Astrocyte (in vitro differentiated cells and primary cell): ENCODE results near the gene OGFOD2. TPM values are rescaled to one million over a fixed set of nuclear protein-coding genes. Genes with fewer than 3 reads are reported as not detected.

Experiments used
- DNase-seq: peaks from one replicate; pipeline ENCODE4 v3.0.0-alpha.2; 2010; ENCODE audit warnings: low read depth
- FAIRE-seq: peaks from 2 replicates; lab custom pipeline; 2011; peaks lifted over from hg19 to GRCh38; lab: Jason Lieb, UNC
- H2AFZ ChIP-seq: 2 replicates; pipeline ENCODE4 v1.6.0; 2012; ENCODE audit warnings: low read depth, low read length, inconsistent platforms
- H3K27ac ChIP-seq: 2 replicates; pipeline ENCODE4 v1.5.1; 2011; ENCODE audit warnings: low read depth, low read length, inconsistent platforms
- H3K27me3 ChIP-seq: 2 replicates; pipeline ENCODE4 v1.6.0; 2011; ENCODE audit warnings: low read length, inconsistent platforms; ENCODE audit not compliant: insufficient read depth
- H3K36me3 ChIP-seq: 2 replicates; pipeline ENCODE4 v1.5.1; 2011; ENCODE audit warnings: low read length, inconsistent platforms; ENCODE audit not compliant: insufficient read depth
- H3K4me1 ChIP-seq: 2 replicates; pipeline ENCODE4 v1.5.1; 2011; ENCODE audit warnings: low read length, inconsistent platforms; ENCODE audit not compliant: insufficient read depth
- H3K4me2 ChIP-seq: 2 replicates; pipeline ENCODE4 v1.6.0; 2012; ENCODE audit warnings: low read length, inconsistent platforms
- H3K4me3 ChIP-seq: 2 replicates; pipeline ENCODE4 v1.5.1; 2011; ENCODE audit warnings: low read depth, mild to moderate bottlenecking, low read length, inconsistent platforms; ENCODE audit not compliant: insufficient read depth
- H3K79me2 ChIP-seq: 2 replicates; pipeline ENCODE4 v1.6.0; 2012; ENCODE audit warnings: mild to moderate bottlenecking, low read length, inconsistent platforms; ENCODE audit not compliant: insufficient read depth
- H3K9ac ChIP-seq: 2 replicates; pipeline ENCODE4 v1.6.0; 2012; ENCODE audit warnings: mild to moderate bottlenecking, low read length, inconsistent platforms
- H3K9me3 ChIP-seq: 2 replicates; pipeline ENCODE4 v1.5.1; 2012; ENCODE audit warnings: low read depth, mild to moderate bottlenecking, low read length, inconsistent platforms; ENCODE audit not compliant: insufficient read depth
- H4K20me1 ChIP-seq: 2 replicates; pipeline ENCODE4 v1.6.0; 2012; ENCODE audit warnings: low read length, inconsistent platforms; ENCODE audit not compliant: insufficient read depth
- H3K27ac Mint-ChIP-seq: one replicate; pipeline ENCODE4 v1.8.0; 2021; ENCODE audit warnings: mild to moderate bottlenecking, mixed read lengths; ENCODE audit not compliant: unreplicated experiment
- H3K27me3 Mint-ChIP-seq: one replicate; pipeline ENCODE4 v1.8.0; 2021; ENCODE audit warnings: low read depth, mixed read lengths; ENCODE audit not compliant: unreplicated experiment
- H3K36me3 Mint-ChIP-seq: one replicate; pipeline ENCODE4 v1.8.0; 2021; ENCODE audit warnings: low read depth, mixed read lengths; ENCODE audit not compliant: unreplicated experiment
- H3K4me1 Mint-ChIP-seq: one replicate; pipeline ENCODE4 v1.8.0; 2021; ENCODE audit warnings: low read depth, mixed read lengths; ENCODE audit not compliant: unreplicated experiment
- H3K4me3 Mint-ChIP-seq: one replicate; pipeline ENCODE4 v1.8.0; 2021; ENCODE audit warnings: mild to moderate bottlenecking, moderate library complexity, mixed read lengths; ENCODE audit not compliant: unreplicated experiment
- H3K9me3 Mint-ChIP-seq: one replicate; pipeline ENCODE4 v1.8.0; 2021; ENCODE audit warnings: mild to moderate bottlenecking, mixed read lengths; ENCODE audit not compliant: unreplicated experiment
- CTCF ChIP-seq: IDR thresholded peaks from 2 replicates; pipeline ENCODE4 v1.5.1; 2011; ENCODE audit warnings: low read depth, mild to moderate bottlenecking, inconsistent platforms, low read length, moderate library complexity; ENCODE audit not compliant: insufficient read depth
- EZH2 ChIP-seq: IDR thresholded peaks from 2 replicates; pipeline ENCODE4 v1.6.1; 2012; ENCODE audit warnings: mild to moderate bottlenecking, low read length, inconsistent platforms; ENCODE audit not compliant: insufficient read depth
- total RNA-seq: library from RNA; stranded (reverse); gene quantifications from 2 replicates; pipeline ENCODE4 v1.2.1, GENCODE V29; 2021

OGFOD2 gene
- total RNA-seq, 1 donor from 2014 or later: 13.3 TPM

GRCh38 chr12:123027726-123028445, 52.8 kb downstream of the OGFOD2 start:
- H3K36me3 ChIP-seq: no peaks in the 10 kb centered on the region
- FAIRE-seq: no peak

GRCh38 chr12:123028475-123028874, 53.4 kb downstream of the OGFOD2 start:
- no peaks in the 10 kb centered on the region for H3K9me3 ChIP-seq
- no peak overlapping the region for H3K9ac ChIP-seq
- no peak for FAIRE-seq
- H3K27ac ChIP-seq: no peak overlapping the region
- Mint-ChIP-seq H3K27ac (no peak overlapping the region), H3K4me3 (no peak overlapping the region), H3K27me3 (no peaks in the 10 kb centered on the region), H3K36me3 (peaks cover 20% of the 10 kb centered on the region), H3K4me1 (no peaks in the 10 kb centered on the region), H3K9me3 (no peaks in the 10 kb centered on the region)
- TF ChIP-seq CTCF (no peak), EZH2 (no peak)
- H3K36me3 ChIP-seq: no peaks in the 10 kb centered on the region
- H2AFZ ChIP-seq: no peak overlapping the region
- H3K4me1 ChIP-seq: peaks cover 5% of the 10 kb centered on the region
- no peak overlapping the region for H3K4me3 ChIP-seq
- DNase-seq: no peak
- peaks cover 11% of the 10 kb centered on the region for H4K20me1 ChIP-seq
- H3K4me2 ChIP-seq: no peak overlapping the region
- H3K27me3 ChIP-seq: no peaks in the 10 kb centered on the region
- no peaks in the 10 kb centered on the region for H3K79me2 ChIP-seq

More at GRCh38 chr12:123027726-123028445, 52.8 kb downstream of the OGFOD2 start:
- Histone ChIP-seq H3K27ac (no peak overlapping the region), H3K27me3 (no peaks in the 10 kb centered on the region), H2AFZ (no peak overlapping the region), H4K20me1 (peaks cover 11% of the 10 kb centered on the region), H3K4me2 (no peak overlapping the region), H3K4me3 (no peak overlapping the region), H3K9me3 (no peaks in the 10 kb centered on the region), H3K4me1 (peaks cover 5% of the 10 kb centered on the region), H3K9ac (no peak overlapping the region), H3K79me2 (no peaks in the 10 kb centered on the region)
- H3K4me1 Mint-ChIP-seq: no peaks in the 10 kb centered on the region
- DNase-seq: no peak
- H3K27me3 Mint-ChIP-seq: no peaks in the 10 kb centered on the region
- TF ChIP-seq EZH2 (no peak), CTCF (no peak)
- H3K27ac Mint-ChIP-seq: no peak overlapping the region
- no peaks in the 10 kb centered on the region for H3K9me3 Mint-ChIP-seq
- H3K36me3 Mint-ChIP-seq: peaks cover 20% of the 10 kb centered on the region
- peak overlapping the region; percentile 11 for H3K4me3 Mint-ChIP-seq

GRCh38 chr12:123029550-123029949, 54.5 kb downstream of the OGFOD2 start:
- no peak for DNase-seq
- Histone ChIP-seq H3K27ac (no peak overlapping the region), H3K27me3 (no peaks in the 10 kb centered on the region), H2AFZ (no peak overlapping the region), H3K9me3 (no peaks in the 10 kb centered on the region), H3K4me2 (no peak overlapping the region), H3K4me3 (no peak overlapping the region), H3K79me2 (no peaks in the 10 kb centered on the region), H3K9ac (no peak overlapping the region), H4K20me1 (peaks cover 17% of the 10 kb centered on the region), H3K4me1 (peaks cover 11% of the 10 kb centered on the region), H3K36me3 (no peaks in the 10 kb centered on the region)
- H3K4me1 Mint-ChIP-seq: peaks cover 2% of the 10 kb centered on the region
- FAIRE-seq: no peak
- H3K4me3 Mint-ChIP-seq: no peak overlapping the region
- no peaks in the 10 kb centered on the region for H3K27me3 Mint-ChIP-seq
- TF ChIP-seq EZH2 (no peak), CTCF (no peak)
- H3K9me3 Mint-ChIP-seq: no peaks in the 10 kb centered on the region
- no peak overlapping the region for H3K27ac Mint-ChIP-seq
- peaks cover 20% of the 10 kb centered on the region for H3K36me3 Mint-ChIP-seq
